ENCODE measurements around the gene OR4F6.
"Not testable (repeated sequence)": the region's sequence is repeated elsewhere in the genome, so short reads cannot be mapped to it uniquely, and the experiment has no call there.

Gene OR4F6, protein sequence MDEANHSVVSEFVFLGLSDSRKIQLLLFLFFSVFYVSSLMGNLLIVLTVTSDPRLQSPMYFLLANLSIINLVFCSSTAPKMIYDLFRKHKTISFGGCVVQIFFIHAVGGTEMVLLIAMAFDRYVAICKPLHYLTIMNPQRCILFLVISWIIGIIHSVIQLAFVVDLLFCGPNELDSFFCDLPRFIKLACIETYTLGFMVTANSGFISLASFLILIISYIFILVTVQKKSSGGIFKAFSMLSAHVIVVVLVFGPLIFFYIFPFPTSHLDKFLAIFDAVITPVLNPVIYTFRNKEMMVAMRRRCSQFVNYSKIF

DNA sequence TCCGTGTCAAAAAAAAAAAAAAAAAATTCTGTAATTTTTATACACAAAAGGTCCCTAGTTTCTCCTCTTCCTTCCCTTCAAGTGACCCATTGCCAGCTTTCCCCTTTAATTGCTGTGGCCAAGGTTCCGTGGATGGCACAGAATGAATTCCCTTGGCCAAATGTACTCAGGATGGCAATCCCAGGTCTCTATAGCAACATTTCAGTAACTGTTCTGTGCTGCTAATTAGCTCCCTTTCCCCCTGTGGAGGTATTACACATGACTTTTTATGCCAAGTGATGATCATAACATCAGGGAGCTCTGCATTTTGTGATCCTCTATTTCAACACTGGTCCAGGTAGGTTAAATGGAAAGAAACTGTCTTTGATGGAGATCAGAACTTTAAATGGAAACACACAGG is at the start of gene OR4F6:
Gene OR4F6, plus strand, starts transcription at position 301 of the 400 bp plus-strand sequence. CDS start 2,211 bp downstream, outside the sequence.
- Histone ChIP-seq H3K27me3 (ENCODE audit: insufficient read depth, low read length) (no peaks in the 10 kb centered on the region), H3K27ac (ENCODE audit: low read length) (no peak within 1 kb of the TSS), H3K9me3 (ENCODE audit: insufficient read depth, low read depth, low read length) (no peaks in the 10 kb centered on the region), H3K9ac (ENCODE audit: low read depth, low read length) (no peak within 1 kb of the TSS; the same call in 1 of the 2 replicates), H3K4me3 (ENCODE audit: low read length) (no peak within 1 kb of the TSS), H3K36me3 (ENCODE audit: insufficient read depth, low read depth, low read length) (no peaks in the 10 kb centered on the region), H3K4me1 (ENCODE audit: insufficient read depth, low read length) (no peaks in the 10 kb centered on the region)

DNA sequence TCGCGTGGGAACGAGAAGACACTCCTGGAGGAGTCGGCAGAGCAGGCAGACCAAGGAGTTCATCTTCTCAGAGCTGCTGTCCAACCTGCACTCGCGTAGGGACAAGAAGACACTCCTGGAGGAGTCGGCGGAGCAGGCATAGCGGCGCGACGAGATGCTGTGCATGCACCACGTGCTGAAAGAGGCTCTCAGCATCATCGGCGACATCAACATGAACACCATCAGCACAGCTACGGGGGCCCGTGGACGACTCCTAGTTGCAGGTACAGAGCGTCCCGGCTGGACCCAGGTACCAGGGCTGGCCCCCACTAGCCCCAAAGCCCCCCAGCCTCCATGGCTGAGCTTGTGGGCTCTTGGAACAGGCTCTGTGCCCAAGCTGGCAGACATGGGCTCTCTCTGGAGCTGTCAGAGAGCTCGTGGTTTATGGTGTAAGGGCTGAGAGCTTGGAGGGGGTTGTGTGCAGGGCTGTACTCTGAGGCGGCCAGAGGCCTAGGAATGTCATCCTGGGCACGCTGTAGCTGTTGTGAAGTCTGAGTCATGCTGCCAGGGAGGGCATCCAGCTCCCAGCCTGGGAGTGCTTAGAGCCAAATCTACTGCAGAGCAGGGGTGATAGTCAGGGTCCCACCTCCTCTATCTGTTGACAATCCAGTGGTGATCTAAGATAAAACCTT is 38.5 kb upstream of the OR4F6 start:
- H3K4me1 ChIP-seq (ENCODE audit: insufficient read depth, low read length); H3K4me3 ChIP-seq (ENCODE audit: low read length); H3K36me3 ChIP-seq (ENCODE audit: insufficient read depth, low read depth, low read length); H3K27me3 ChIP-seq (ENCODE audit: insufficient read depth, low read length); H3K9me3 ChIP-seq (ENCODE audit: insufficient read depth, low read depth, low read length); H3K9ac ChIP-seq (ENCODE audit: low read depth, low read length); H3K27ac ChIP-seq (ENCODE audit: low read length): not testable (repeated sequence)

- not testable (repeated sequence) for H3K27me3 ChIP-seq (ENCODE audit: insufficient read depth, low read length); H3K4me1 ChIP-seq (ENCODE audit: insufficient read depth, low read length); H3K36me3 ChIP-seq (ENCODE audit: insufficient read depth, low read depth, low read length); H3K27ac ChIP-seq (ENCODE audit: low read length); H3K9me3 ChIP-seq (ENCODE audit: insufficient read depth, low read depth, low read length); H3K9ac ChIP-seq (ENCODE audit: low read depth, low read length); H3K4me3 ChIP-seq (ENCODE audit: low read length)
These were observed 38.0 kb upstream of the OR4F6 start for GRCh38 chr15:101765340-101765671.

GRCh38 chr15:101765772-101766456 is 37.4 kb upstream of the OR4F6 start:
- Histone ChIP-seq H3K9ac (ENCODE audit: low read depth, low read length) (no peak overlapping the region), H3K9me3 (ENCODE audit: insufficient read depth, low read depth, low read length) (no peaks in the 10 kb centered on the region), H3K36me3 (ENCODE audit: insufficient read depth, low read depth, low read length) (no peaks in the 10 kb centered on the region), H3K27me3 (ENCODE audit: insufficient read depth, low read length) (no peaks in the 10 kb centered on the region), H3K4me1 (ENCODE audit: insufficient read depth, low read length) (no peaks in the 10 kb centered on the region), H3K4me3 (ENCODE audit: low read length) (no peak overlapping the region), H3K27ac (ENCODE audit: low read length) (no peak overlapping the region)

GRCh38 chr15:101767083-101767640 is 36.1 kb upstream of the OR4F6 start:
- H3K9ac ChIP-seq (ENCODE audit: low read depth, low read length); H3K27ac ChIP-seq (ENCODE audit: low read length); H3K36me3 ChIP-seq (ENCODE audit: insufficient read depth, low read depth, low read length); H3K4me3 ChIP-seq (ENCODE audit: low read length); H3K4me1 ChIP-seq (ENCODE audit: insufficient read depth, low read length); H3K27me3 ChIP-seq (ENCODE audit: insufficient read depth, low read length); H3K9me3 ChIP-seq (ENCODE audit: insufficient read depth, low read depth, low read length): not testable (repeated sequence)

DNA sequence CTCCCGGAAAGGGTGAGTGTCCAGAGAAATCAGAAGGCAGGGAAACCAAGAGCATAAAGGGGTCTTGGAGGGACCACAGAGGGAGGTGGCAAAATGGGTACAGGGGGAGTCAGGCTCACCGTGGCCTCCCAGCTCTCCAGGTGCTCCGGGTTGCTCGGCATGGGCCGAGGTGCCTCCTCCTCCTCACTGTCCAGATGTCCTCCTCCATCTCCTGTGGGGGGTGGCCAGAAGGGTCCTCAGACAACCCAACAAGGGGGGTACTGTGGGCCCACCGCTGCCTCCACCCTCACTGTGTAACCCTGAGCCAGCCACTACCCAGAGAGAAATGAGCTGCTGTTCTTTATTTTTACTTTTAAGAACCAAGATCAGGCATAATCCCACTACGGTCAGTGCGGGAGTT is 30.4 kb upstream of the OR4F6 start:
- H3K36me3 ChIP-seq (ENCODE audit: insufficient read depth, low read depth, low read length) = no peaks in the 10 kb centered on the region
- H3K27me3 ChIP-seq (ENCODE audit: insufficient read depth, low read length) = no peaks in the 10 kb centered on the region
- no peaks in the 10 kb centered on the region for H3K9me3 ChIP-seq (ENCODE audit: insufficient read depth, low read depth, low read length)

DNA sequence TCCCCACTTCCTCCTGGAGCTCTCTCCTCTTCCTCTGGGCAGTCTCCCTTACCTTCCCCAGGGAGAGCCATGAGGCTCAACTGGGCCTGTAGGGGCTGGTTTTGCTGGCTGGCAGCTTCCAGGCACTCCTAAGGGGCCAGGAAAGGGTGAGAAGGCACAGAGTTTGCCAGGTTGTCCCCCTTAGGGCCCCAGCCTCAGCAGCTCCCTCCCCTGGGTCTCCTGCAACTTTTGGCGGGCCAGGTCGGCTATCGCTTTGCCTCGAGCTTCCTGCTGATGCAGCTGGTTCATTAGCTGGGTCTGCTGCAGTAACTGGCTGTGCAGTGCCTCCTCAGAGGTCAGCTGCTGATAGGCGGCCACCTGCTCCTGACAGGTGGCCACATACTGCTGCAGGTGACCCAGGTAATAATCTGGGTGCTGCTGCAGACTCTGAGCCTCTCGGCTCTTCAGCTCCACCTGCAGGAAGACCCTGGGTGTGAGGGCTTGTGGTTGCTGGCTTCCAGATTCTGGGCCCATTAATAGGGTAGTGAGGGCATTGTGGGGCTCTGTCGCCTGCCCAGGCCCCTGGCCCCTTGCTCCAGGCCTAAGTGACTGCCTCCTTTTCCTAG is 29.7 kb upstream of the OR4F6 start:
- no peak overlapping the region for H3K27ac ChIP-seq (ENCODE audit: low read length)
- no peaks in the 10 kb centered on the region for H3K9me3 ChIP-seq (ENCODE audit: insufficient read depth, low read depth, low read length)
- H3K4me3 ChIP-seq (ENCODE audit: low read length) = no peak overlapping the region
- H3K36me3 ChIP-seq (ENCODE audit: insufficient read depth, low read depth, low read length) = no peaks in the 10 kb centered on the region
- no peak overlapping the region for H3K9ac ChIP-seq (ENCODE audit: low read depth, low read length)
- no peaks in the 10 kb centered on the region for H3K4me1 ChIP-seq (ENCODE audit: insufficient read depth, low read length)
- H3K27me3 ChIP-seq (ENCODE audit: insufficient read depth, low read length) = no peaks in the 10 kb centered on the region

More for the DNA sequence above, 30.4 kb upstream of the OR4F6 start:
- H3K4me3 ChIP-seq (ENCODE audit: low read length) = no peak overlapping the region
- H3K9ac ChIP-seq (ENCODE audit: low read depth, low read length) = no peak overlapping the region
- no peaks in the 10 kb centered on the region for H3K4me1 ChIP-seq (ENCODE audit: insufficient read depth, low read length)
- no peak overlapping the region for H3K27ac ChIP-seq (ENCODE audit: low read length)

DNA sequence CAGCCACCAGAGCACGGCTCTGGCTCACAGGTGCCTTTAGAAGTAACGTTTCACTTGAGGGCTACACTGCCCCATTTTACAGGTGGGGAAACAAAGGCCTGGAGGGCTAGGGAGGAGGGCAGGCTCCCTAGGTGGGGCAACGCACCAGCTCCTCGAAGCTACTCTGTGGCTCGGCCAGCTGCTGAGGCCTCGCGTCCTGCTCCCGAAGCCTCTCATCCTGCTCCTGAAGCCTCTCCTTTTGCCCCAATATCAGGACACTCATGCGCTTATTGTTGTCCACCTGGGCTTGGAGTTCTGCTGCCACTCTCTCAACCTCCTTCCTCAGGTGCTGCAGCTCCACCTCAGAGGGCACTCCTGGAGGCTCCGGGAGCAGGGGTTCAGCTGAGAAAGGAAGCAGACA is 28.2 kb upstream of the OR4F6 start:
- Histone ChIP-seq H3K4me1 (ENCODE audit: insufficient read depth, low read length) (no peaks in the 10 kb centered on the region), H3K27ac (ENCODE audit: low read length) (no peak overlapping the region), H3K9me3 (ENCODE audit: insufficient read depth, low read depth, low read length) (no peaks in the 10 kb centered on the region), H3K27me3 (ENCODE audit: insufficient read depth, low read length) (no peaks in the 10 kb centered on the region), H3K9ac (ENCODE audit: low read depth, low read length) (no peak overlapping the region), H3K4me3 (ENCODE audit: low read length) (no peak overlapping the region), H3K36me3 (ENCODE audit: insufficient read depth, low read depth, low read length) (no peaks in the 10 kb centered on the region)

DNA sequence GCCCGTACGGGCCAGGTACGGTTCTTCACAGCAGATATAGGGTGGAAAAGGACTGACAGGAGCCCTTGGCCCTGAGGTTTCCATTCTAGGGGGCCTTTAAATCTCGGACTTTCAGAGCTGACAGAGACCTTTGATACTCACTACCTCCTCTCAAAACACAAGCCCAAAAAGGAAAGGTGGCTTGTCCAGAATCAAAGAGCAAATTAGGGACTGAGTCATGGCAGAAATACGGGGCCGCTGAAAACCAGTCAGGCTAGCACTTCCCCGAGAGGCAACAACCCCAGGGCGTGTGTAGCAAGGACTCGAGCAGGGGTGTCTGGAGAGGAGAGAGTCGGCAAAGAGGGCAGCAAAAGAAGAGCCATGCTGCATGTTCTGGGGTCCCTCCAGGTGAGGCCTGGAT is 24.7 kb upstream of the OR4F6 start:
- not testable (repeated sequence) for H3K9ac ChIP-seq (ENCODE audit: low read depth, low read length); H3K4me3 ChIP-seq (ENCODE audit: low read length); H3K9me3 ChIP-seq (ENCODE audit: insufficient read depth, low read depth, low read length); H3K27me3 ChIP-seq (ENCODE audit: insufficient read depth, low read length); H3K27ac ChIP-seq (ENCODE audit: low read length); H3K4me1 ChIP-seq (ENCODE audit: insufficient read depth, low read length); H3K36me3 ChIP-seq (ENCODE audit: insufficient read depth, low read depth, low read length)

DNA sequence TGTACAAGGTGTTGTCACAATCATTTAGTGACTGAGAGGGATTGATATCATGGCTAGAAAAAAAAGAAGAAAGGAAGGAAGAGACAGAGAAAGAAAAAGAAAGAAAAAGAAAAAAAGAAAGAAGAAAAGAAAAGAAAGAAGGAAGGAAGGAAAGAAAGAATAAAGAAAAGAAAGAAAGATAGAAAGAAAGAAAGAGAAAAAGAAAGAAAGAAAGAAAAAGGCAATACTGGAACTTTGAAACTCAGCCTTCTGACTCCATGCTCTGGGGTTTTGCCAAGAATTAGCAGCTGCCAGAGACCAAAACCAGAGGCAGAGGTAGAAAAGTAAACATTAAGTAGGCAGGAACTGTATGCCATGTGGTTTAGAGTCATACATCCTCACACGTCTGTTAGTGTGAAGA is 23.1 kb upstream of the OR4F6 start:
- not testable (repeated sequence) for H3K9me3 ChIP-seq (ENCODE audit: insufficient read depth, low read depth, low read length); H3K27ac ChIP-seq (ENCODE audit: low read length); H3K4me1 ChIP-seq (ENCODE audit: insufficient read depth, low read length); H3K4me3 ChIP-seq (ENCODE audit: low read length); H3K27me3 ChIP-seq (ENCODE audit: insufficient read depth, low read length); H3K9ac ChIP-seq (ENCODE audit: low read depth, low read length); H3K36me3 ChIP-seq (ENCODE audit: insufficient read depth, low read depth, low read length)

DNA sequence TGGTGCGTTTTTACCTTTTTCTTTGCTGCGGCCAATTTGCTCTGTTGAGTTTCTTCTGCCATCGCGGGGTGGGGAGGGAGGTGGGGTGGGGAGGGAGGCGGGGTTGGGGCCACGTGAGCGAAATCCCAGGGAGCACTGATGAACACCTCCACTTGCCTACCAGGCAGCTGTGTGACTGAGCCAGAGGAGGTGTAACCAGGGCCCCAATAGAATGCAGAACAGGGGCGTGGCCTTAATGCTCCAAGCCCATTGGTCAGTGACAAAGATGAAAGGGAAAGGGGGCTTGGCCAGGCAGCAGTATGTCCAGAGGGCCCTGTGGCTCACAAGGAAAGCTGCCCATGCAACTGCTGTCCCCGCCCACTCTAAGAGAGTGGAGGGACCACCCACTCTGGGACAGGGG is 21.4 kb upstream of the OR4F6 start:
- Histone ChIP-seq H3K9me3 (ENCODE audit: insufficient read depth, low read depth, low read length) (no peaks in the 10 kb centered on the region), H3K4me1 (ENCODE audit: insufficient read depth, low read length) (no peaks in the 10 kb centered on the region), H3K36me3 (ENCODE audit: insufficient read depth, low read depth, low read length) (no peaks in the 10 kb centered on the region), H3K27ac (ENCODE audit: low read length) (no peak overlapping the region), H3K9ac (ENCODE audit: low read depth, low read length) (no peak overlapping the region), H3K4me3 (ENCODE audit: low read length) (no peak overlapping the region), H3K27me3 (ENCODE audit: insufficient read depth, low read length) (no peaks in the 10 kb centered on the region)
